Stimulated activated CD4-positive, alpha-beta T cell treated with anti-CD3 and anti-CD28 coated beads, Interleukin-1b, Interleukin-23, amount 100 ng/mL, for 1 hour (primary cell): ENCODE measurements around the gene FKBP14.
"Not testable (repeated sequence)": the region's sequence is repeated elsewhere in the genome, so short reads cannot be mapped to it uniquely, and the experiment has no call there.

Experiments used
- DNase-seq, 2 donors: peaks; one replicate each; pipeline ENCODE4 v3.0.0-alpha.2; 2020; ENCODE audit warnings: low read depth in 2 of 2

The FKBP14 gene, protein sequence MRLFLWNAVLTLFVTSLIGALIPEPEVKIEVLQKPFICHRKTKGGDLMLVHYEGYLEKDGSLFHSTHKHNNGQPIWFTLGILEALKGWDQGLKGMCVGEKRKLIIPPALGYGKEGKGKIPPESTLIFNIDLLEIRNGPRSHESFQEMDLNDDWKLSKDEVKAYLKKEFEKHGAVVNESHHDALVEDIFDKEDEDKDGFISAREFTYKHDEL

DNA sequence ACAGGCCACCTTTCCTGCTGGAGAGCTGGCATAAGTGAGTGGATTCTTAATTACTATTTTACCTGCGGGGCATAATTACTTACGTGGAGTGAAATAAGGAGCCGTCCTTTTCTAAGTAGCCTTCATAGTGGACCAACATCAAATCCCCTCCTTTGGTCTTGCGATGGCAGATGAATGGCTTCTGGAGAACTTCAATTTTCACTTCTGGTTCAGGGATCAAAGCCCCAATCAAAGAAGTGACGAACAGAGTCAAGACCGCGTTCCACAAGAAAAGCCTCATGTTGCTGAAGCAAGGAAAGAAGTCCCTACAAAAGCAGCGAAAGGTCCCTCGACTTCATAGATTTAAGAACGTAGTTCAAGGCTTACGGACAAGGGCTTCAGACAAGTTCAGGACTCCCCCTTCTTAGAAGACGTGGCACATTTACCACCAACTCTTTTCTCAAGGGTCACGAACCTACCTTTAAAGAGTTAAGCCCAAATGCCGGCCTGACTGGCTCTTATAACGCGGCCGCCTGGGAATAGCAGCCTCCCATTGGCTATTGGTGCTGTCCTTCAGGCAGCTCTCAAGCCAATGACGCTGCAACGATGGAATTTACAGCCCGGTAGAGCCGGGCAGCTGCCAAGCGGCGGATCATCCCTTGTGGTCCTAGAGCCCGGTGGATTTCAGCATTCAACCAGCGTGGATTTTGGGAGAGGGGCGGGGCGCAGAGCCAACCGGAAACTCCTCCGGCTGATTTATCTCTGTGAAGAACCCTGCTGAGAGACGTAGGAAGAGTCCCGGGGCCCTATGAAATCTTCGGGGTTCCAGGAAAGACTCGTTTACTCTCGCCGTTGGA, at the start of gene FKBP14:
FKBP14 (minus strand) TSS at position 474 of the 836 bp plus-strand sequence; CDS start at position 280, 194 bp downstream.
- peak; percentile 69 to 74 for DNase-seq

DNA sequence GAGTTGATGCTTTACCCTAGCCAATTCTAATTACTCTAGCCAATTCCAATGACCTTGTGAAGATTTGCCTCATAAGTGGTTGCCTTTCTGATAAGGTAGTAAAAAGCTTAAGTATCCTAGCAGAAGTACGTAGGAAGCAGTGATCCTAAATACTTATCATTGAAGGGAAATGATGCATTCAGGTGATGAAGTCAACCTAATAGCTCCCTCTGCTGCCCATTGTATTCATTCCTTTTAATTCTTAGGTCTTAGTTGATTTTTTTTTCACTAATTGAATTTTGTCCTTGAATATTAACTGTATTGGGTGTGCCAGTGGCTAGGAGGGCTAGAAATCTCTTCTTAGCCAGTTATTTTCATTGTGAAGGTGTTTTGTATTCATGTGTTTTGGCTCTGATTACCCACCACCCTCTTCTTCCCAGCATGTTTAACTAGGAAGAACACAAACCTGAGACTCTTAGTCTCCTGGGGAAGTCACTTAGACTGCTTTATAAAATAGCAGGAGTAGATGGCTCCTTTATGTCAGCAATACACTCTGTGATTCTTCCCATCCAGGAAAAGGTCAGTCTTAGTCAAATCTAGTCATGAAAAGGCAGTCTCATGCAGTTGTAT, 48.0 kb upstream of the FKBP14 start:
- no peak for DNase-seq

DNA sequence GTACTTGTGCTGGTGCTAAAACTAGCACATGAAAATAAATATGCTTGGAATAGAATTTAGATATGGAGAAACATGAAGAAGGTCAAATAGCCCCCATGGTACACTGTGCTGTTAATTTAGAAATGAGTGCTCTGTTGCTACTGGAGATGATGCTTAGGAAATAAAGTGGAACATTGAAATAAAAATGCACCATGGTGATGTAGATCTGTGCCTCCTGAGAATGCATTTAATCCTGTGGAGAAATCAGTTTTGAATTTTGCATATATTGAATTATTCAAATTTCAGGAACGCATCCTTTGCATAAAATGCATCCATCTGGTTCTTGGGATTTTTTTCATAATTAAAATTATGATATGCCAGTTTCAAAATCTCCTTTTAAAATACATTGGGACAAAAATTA, 46.2 kb upstream of the FKBP14 start:
- no peak for DNase-seq

DNA sequence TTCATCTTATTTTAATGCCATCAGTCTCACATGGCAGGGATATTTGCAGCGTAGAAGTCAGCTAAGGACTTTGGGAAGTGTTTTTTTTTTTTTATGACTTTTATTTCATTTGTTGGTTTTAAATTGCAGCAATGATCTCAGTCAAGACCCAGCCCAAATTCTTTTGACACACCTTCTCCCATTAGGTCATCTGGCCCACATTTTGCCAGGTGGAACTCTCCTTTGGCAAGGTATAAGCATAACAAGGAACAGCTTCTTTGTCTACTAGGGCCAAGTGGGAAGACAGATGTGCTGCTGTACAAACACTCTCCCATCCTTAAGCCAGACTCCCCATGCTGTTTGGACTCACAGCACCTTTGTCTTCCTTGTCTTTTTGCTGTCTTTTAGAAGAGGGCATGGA, 43.5 kb upstream of the FKBP14 start:
- no peak for DNase-seq

DNA sequence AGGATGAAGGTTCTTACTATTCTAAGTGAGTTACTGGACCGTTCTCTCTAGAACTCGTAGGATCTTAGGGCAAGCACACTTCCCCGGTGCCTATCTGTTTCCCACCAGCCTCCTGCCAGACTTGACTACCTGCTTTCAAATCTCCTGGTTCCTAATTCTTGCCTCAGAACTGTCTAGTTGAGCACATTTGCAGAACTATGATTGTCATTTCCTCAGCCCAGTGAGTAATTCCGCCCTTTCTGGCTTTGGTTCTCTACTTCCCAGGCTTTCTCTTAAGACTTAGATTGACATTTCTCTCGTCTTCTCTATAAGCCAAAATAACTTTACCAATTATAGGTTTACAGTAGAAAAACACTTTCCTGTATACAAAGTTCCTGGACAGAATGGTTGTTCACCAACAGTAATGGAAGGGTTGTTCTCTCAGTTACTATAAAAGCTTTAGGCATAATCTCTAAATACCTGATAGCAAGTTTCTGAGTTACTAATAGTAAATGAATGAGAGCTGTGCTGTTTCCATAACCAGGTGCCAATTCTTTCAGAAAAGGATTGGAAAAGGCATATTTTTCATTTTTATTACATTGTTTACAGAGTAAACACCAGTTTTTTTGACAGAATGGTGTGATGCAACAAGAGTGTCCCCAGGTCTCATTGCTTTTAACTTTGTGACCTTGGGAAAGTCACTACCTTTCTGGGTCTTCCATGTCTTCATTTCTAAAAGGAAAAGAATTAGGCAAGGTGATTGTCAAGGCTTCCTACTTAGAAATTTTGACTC, 42.8 kb upstream of the FKBP14 start:
- DNase-seq = no peak

DNA sequence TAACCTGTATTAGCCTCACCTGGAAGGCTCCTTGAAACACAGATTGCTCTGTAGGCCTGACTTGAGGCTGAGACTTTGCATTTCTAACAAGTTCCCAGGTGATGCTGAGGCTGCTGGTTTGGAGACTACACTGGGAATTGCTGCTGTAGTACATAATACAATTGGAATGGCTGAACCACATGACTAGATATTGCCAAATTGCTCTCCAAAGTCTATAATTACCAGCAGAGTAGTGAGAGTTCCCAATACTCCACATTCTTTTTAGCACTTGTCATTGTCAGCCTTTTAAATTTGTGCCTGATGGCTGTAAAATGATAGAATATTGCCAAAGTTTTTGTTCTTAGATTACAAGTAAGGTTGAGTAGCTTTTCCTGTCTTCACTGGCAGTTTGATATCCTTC, 41.6 kb upstream of the FKBP14 start:
- DNase-seq = no peak

DNA sequence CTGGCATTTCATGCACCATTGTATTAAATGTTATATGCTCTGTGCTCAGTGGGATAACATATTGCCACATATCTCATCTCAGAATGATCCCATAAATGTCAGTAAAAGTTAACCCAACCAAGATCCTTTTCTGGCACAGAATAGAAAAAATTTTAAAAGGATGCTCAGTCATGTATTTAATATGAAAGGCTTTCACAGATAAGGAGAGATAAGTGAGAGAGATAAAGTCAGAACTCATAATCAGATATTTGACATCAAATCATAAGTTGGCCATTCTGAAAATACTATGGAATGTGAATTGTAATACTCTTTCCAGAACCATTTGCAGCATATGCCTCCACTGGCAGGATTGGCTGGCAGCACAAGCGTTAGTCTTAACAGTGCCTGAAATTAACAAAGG, 40.2 kb upstream of the FKBP14 start:
- DNase-seq = no peak

DNA sequence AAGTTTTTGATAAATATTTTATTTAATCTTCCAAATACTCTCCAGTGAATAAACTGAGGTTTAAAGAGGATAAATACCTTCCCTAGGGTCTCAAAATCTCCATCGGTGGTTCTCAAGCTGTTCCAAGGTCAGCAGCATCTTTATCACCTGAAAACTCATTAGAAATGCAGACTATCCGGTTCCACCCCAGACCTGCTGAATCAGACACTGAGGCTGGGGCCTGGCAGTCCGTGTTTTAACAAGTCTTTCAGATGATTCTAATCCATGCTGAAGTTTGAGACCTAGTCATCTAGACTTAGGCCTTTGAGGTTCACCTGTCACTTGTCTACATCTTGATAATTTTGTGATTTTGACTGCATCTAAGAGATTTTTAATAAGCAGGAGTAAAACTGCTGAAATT, 39.2 kb upstream of the FKBP14 start:
- no peak for DNase-seq

DNA sequence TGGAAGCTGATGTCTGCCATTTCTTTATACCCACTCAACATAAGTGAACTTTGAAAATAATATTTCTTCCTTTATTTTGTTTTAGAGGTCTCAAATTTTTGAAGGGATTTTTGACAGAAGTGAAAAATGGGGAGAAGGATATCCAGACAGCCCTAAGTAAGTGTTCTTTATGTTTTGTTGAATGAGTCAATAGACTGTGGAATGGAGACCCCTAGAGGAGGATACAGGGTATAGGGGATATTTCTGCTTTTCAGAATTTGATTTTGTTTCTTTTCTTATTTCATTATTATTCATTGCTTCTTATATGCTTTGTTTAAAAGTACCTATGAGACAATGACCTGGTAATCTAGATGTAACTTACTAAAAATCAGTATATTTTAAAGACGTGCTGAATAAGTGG, 36.1 kb upstream of the FKBP14 start:
- no peak for DNase-seq

DNA sequence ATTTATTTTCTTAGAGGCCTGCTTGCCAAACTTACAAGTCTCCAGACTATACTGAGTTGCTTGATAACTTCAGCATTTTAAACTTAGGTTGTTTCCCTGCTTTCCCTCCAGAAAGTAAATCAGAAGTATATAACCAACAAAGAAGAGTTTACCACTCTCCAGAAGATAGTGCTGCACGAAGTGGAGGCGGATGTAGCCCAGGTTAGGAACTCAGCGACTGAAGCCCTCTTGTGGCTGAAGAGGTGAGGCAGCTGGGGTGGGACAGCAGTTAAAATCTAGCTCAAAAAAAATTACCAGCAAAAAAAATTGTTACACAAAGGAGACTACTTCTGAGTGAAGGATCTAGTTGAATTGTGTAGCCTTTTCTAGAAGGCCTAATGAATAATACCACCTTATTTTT, 35.3 kb upstream of the FKBP14 start:
- DNase-seq = not testable (repeated sequence)

DNA sequence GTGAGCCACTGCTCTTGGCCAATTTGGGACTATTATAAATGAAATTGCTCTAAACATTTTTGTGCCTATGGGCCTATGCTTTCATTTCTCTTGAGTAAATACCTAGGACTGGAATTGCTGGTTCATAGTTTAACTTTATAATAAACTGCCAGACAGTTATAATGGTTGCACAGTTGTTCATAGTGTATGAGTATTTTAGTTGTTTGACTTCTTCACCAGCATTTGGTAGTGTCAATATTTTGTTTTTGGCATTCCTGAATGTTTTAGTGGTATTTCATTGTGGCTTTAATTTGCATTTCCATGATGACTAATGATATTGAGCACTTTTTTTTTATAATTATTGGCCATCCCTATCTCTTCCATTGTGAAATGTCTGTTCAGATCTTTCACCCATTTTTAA, 31.2 kb upstream of the FKBP14 start:
- no peak for DNase-seq

DNA sequence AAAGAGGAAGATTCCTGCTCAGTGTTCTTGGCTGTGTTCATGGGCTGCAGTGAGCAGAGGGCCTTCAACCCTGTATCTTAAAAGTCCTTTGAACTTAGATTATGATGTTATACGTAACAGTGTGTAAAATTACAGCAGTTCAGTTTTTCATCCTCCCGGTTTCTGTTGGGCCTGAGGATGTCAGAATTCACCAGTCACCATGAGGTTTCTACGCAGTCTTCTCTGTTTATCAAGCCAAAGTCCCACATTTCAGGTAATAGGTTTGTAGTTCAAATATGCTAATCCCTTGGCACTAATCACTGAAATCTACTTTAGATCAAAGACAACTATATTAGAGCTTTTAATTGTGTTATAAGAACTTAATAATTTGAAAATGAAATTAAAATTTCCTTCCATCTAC, 26.6 kb upstream of the FKBP14 start:
- no peak for DNase-seq

DNA sequence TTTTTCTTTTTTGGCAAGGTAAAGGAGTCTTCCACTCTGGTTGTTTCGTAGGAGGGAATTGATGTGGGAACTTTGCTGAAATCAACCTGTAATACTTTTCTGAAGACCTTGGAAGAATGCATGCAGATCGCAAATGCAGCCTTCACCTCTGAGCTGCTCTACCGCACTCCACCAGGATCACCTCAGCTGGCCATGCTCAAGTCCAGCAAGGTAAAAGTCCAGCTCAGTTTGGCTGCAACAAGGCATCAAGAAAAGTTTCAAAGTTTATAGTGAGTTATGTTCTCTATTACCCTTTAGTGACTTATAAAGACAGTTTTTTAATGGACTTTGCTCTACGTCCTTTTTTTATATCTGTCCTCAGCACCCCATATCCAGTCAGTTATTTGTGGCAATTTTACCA, 22.7 kb upstream of the FKBP14 start:
- DNase-seq = no peak

DNA sequence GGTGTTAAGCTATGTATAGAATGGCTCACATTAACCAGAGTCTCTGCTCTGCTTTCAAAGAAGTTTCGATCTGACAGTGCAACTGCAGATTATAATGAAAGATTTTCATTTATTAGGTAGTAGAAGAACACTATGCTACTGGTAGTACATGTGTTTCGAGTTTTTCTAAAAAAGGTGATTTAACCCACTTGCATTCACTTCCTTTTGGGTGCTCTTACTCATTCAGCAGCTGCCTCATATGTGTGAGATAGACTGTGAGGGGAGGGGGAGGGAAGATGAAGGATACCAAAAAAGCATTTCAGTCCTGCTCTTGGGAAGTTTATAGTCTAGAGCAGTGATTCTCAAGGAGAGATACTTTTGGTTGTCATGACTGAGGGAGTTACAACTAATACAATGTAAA, 22.1 kb upstream of the FKBP14 start:
- DNase-seq = no peak

DNA sequence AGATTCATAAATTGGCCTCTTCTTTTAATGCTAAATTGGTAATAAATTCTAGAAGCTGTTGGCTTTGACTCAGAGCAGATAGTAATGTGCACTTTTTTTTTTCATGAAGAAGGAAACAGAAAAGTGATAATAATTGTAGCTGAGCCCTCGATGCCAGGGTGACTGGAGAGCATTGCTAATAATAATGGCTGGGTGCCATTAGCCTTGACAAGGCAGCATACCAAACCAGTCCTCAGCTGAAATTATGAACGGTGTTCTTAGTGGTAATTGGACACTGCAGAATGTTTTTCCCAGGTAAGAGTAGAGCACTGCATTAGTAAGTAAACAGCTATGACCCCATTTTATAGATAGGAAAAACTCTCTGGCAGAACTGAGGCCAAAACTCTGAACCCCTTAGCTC, 20.6 kb upstream of the FKBP14 start:
- no peak for DNase-seq

DNA sequence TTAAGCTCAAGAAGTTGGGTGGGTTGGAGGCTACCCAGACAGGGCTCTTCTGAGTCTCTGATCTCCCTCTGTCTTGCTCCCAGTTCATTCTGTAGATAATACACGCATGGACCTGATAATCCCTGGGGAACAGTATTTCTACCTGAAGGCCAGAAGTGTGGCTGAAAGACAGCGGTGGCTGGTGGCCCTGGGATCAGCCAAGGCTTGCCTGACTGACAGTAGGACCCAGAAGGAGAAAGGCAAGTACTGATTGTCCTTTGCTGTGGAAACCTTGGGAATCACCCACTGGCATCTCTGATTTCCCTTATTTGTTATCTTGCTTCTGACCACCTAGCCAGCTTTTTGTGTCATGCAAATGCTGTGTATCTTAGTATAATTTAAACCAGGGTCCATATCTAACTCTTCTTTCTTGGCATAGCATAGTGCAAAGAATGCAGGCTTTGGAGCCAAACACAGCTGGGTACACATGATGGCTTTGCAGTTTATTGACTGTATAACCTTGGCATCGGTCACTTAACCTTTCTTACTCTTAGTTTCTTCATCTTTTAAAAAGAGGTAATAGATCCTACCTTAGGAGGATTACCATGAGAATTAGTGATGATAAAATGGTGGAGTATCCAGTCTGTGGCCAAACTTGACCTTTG, 19.7 kb upstream of the FKBP14 start:
- no peak for DNase-seq

DNA sequence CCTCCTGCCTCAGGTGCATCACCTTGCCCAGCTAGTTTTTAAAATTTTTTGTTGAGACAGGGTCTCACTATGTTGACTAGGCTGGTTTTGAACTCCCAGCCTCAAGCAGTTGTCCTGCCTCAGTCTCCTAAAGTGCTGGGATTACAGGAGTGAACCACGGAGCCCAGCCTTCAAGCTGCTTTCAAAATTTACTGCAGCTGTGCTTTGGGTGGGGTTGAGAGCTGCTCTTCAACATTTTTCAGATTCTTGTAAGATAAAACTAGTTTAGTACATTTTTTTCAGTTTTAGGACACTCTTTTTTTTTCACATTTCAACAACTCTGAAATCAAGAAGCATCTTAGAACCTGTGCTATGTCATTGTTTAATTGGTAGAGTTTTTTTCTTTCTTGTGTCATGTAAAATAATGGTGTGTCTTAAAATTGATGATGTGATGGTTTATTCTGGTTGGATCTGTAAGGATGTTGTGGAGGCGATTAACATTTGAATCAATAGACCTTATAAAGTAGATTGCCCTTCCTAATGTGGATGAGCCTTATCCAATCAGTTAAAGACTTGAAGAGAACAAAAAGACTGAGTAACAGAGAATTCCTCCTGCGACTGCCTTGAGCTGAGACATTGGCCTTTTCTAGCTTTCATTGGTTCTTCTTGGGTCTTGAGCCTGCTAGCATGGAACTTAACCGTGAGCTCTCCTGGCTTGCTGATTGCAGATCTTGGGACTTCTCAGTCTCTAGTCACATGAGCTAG, 15.2 kb upstream of the FKBP14 start:
- no peak for DNase-seq

DNA sequence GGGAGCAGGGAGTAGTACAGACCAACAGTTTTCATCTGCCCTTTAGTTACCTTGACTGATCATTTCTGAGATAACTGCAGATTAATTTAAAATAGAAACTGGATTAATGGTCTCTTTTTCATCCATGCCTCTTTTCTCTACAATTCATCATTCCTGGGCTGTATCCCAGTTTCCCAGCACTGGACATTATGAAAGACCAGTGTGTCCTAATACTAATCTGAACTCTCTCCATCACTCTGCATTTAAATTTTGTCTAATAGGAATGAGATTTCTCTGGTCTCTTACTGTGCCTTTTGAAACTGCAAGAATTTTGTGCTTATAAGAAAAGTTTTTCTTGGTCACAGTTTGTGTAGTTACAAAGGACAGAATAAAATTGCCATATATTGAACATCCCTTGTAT, 14.4 kb upstream of the FKBP14 start:
- DNase-seq = no peak

DNA sequence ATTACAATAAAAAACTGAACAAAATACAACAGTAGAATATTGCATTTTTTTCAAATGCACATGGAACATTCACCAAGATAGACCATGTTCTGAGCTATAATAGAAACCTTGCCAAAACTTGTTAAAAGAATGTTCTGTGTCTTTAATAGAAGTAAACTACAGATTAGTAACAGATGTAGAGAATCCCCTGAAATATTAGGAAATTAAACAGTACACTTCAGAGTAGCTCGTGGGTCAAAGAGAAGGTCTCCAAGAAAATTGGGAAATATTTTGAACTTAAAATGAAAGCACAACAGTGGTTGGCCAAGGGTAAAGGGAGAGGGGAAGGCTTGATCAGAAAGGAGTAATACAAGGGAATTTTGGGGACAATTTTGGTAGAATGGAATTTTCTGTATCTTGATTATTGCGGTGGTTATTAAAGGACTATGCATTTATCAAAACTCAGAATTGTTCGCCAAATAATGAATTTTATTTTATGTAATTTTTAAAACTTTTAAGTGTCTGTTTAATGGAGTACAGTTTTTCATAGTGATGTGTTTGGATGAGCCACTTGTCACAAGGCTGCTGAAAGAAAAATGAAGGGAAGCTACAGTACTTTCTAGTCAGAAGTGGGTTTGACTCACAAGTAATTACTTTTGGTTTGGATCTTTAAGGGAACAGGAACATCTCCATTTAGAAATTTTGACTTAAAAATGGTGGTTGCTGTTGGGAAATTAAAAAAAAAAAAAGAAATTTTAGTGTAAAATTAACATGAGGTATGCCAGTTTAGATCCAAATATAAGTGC, 11.9 kb upstream of the FKBP14 start:
- no peak for DNase-seq

DNA sequence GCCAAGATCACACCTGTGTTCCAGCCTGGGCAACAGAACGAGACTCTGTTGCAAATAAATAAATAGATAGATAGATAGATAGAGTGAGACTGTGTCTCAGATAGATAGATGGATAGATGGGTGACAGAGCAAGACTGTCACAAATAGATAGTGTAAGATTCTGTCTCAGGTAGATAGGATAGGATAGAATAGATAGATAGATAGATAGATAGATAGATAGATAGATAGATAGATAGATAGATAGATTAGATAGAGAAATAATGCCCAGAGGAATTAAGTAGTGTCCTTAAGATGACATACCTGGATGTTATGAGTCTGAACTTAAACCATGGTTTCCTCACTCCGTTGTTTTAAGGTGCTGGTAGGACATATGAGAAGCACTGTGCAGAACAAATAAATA, 9.7 kb upstream of the FKBP14 start:
- no peak for DNase-seq
